Naive thymus-derived CD4-positive, alpha-beta T cell (primary cell): ENCODE results near the gene ALPL. TPM values are rescaled to one million over a fixed set of nuclear protein-coding genes. Genes with fewer than 3 reads are reported as not detected.

Experiments
- ATAC-seq: fragments of 150-1000 bp; cut with Tn5 transposase; 2 replicates; pipeline ENCODE4 v1.10.0; 2021; ENCODE audit warnings: mild to moderate bottlenecking, moderate library complexity
- CTCF ChIA-PET: fragments of 350-600 bp; sonication (Branson Sonifier 250); formaldehyde crosslinking; loops from one replicate; lab custom pipeline; 2021; ENCODE audit warnings: antibody characterized with exemption; lab: Charles Lee
- POLR2A ChIA-PET: fragments of 350-600 bp; sonication (Branson Sonifier 250); formaldehyde crosslinking; loops from one replicate; lab custom pipeline; 2021; ENCODE audit warnings: antibody characterized with exemption, inconsistent platforms; lab: Charles Lee
- DNase-seq, 9 donors: peaks; one replicate each; pipeline versions ENCODE4 v3.0.0 to v3.0.0-alpha.2; 2020 to 2022; ENCODE audit warnings: mixed read lengths in 1 of 9
- H3K27ac ChIP-seq: one replicate; pipeline ENCODE4 v1.7.0; 2013; ENCODE audit warnings: mild to moderate bottlenecking, low read depth, low read length, moderate library complexity
- H3K27me3 ChIP-seq, 2 donors: one replicate each; pipeline ENCODE4 v1.7.0; 2013; ENCODE audit warnings: low read length in 2 of 2, mild to moderate bottlenecking in 2 of 2, moderate library complexity in 2 of 2; ENCODE audit not compliant: control insufficient read depth in 2 of 2, insufficient read depth in 2 of 2
- H3K36me3 ChIP-seq, 3 experiments: 1 replicate in 2 of 3; 2 replicates in 1 of 3; pipeline ENCODE4 v1.7.0; 2013; ENCODE audit warnings: low read length in 3 of 3, mild to moderate bottlenecking in 3 of 3, moderate library complexity in 1 of 3; ENCODE audit not compliant: insufficient read depth in 3 of 3, control insufficient read depth in 2 of 3
- H3K4me1 ChIP-seq, 2 donors: one replicate each; pipeline ENCODE4 v1.7.0; 2013; ENCODE audit warnings: low read length in 2 of 2, mild to moderate bottlenecking in 2 of 2, moderate library complexity in 1 of 2; ENCODE audit not compliant: control insufficient read depth in 2 of 2, insufficient read depth in 2 of 2
- H3K4me3 ChIP-seq: 2 replicates; pipeline ENCODE4 v1.7.0; 2013; ENCODE audit warnings: mild to moderate bottlenecking, low read length
- H3K9me3 ChIP-seq, 3 experiments: 1 replicate in 2 of 3; 2 replicates in 1 of 3; pipeline ENCODE4 v1.7.0; 2013; ENCODE audit warnings: low read length in 3 of 3; ENCODE audit not compliant: control insufficient read depth in 2 of 3
- H3K27ac Mint-ChIP-seq, 9 donors: one replicate each; pipeline ENCODE4 v1.8.0; 2020 to 2022; ENCODE audit warnings: mixed read lengths in 9 of 9, mild to moderate bottlenecking in 8 of 9, moderate library complexity in 5 of 9, inconsistent platforms in 2 of 9
- H3K27me3 Mint-ChIP-seq, 5 donors: one replicate each; pipeline ENCODE4 v1.8.0; 2021 to 2022; ENCODE audit warnings: mixed read lengths in 5 of 5, mild to moderate bottlenecking in 1 of 5
- H3K36me3 Mint-ChIP-seq, 5 donors: one replicate each; pipeline ENCODE4 v1.8.0; 2020 to 2022; ENCODE audit warnings: mixed read lengths in 5 of 5, mild to moderate bottlenecking in 3 of 5, inconsistent platforms in 1 of 5
- H3K4me1 Mint-ChIP-seq, 7 donors: one replicate each; pipeline ENCODE4 v1.8.0; 2020 to 2022; ENCODE audit warnings: mixed read lengths in 7 of 7, mild to moderate bottlenecking in 3 of 7, inconsistent platforms in 1 of 7
- H3K4me3 Mint-ChIP-seq, 10 donors: one replicate each; pipeline ENCODE4 v1.8.0; 2020 to 2022; ENCODE audit warnings: mild to moderate bottlenecking in 10 of 10, mixed read lengths in 10 of 10, moderate library complexity in 6 of 10, inconsistent platforms in 2 of 10
- H3K9me3 Mint-ChIP-seq, 11 donors: one replicate each; pipeline ENCODE4 v1.8.0; 2020 to 2022; ENCODE audit warnings: mixed read lengths in 11 of 11, mild to moderate bottlenecking in 4 of 11, inconsistent platforms in 1 of 11, moderate library complexity in 1 of 11
- intact Hi-C, 2 donors: fragments of 100-400 bp; cut with micrococcal nuclease; formaldehyde crosslinking; loops; one replicate each; pipeline ENCODE4 v1.15.1; 2023
- polyA plus RNA-seq, 2 donors: library from polyadenylated mRNA; unstranded; fragments of 300-500 nt; fragmentation: Illumina TruSeq; gene quantifications; one replicate each; pipeline ENCODE4 v1.2.3, GENCODE V29; 2021
- total RNA-seq, 6 experiments: library from RNA in 5 of 6; stranded (reverse) in 5 of 6; gene quantifications; 1 replicate in 5 of 6; 2 replicates in 1 of 6; pipeline ENCODE4 v1.2.3 and lab custom pipeline; 2021 to 2026

ALPL gene
- total and polyA plus RNA-seq, 7 experiments from 2014 or later = not detected

GRCh38 chr1:21532992-21533534, 23.8 kb downstream of the ALPL start:
- no peak overlapping the region for H3K27ac Mint-ChIP-seq
- ChIA-PET CTCF (no interaction called here), POLR2A (no interaction called here)
- H3K4me3 ChIP-seq = no peak overlapping the region
- no peaks in the 10 kb centered on the region for H3K36me3 ChIP-seq
- H3K9me3 ChIP-seq = no peaks in the 10 kb centered on the region
- ATAC-seq (no peak), DNase-seq (no peak)
- intact Hi-C loops = no loop called here
- no peaks in the 10 kb centered on the region for H3K4me1 ChIP-seq
- H3K27me3 Mint-ChIP-seq = peaks cover 4 to 32% (median 9%) of the 10 kb centered on the region in 5 donors
- no peaks in the 10 kb centered on the region for H3K9me3 Mint-ChIP-seq
- no peak overlapping the region for H3K27ac ChIP-seq
- peaks cover 0 to 2% (median 0%) of the 10 kb centered on the region in 7 donors for H3K4me1 Mint-ChIP-seq
- H3K36me3 Mint-ChIP-seq = no peaks in the 10 kb centered on the region
- no peaks in the 10 kb centered on the region for H3K27me3 ChIP-seq
- no peak overlapping the region for H3K4me3 Mint-ChIP-seq

- Histone ChIP-seq H3K27ac (no peak overlapping the region), H3K4me3 (no peak overlapping the region), H3K27me3 (no peaks in the 10 kb centered on the region), H3K9me3 (no peaks in the 10 kb centered on the region), H3K36me3 (no peaks in the 10 kb centered on the region), H3K4me1 (no peaks in the 10 kb centered on the region)
- intact Hi-C loops = no loop called here
- CTCF ChIA-PET = no interaction called here
- peak overlapping the region in 1 of 9 donors; percentile 12 for H3K27ac Mint-ChIP-seq
- DNase-seq (no peak), ATAC-seq (no peak)
- H3K36me3 Mint-ChIP-seq = no peaks in the 10 kb centered on the region
- no peak overlapping the region for H3K4me3 Mint-ChIP-seq
- no peaks in the 10 kb centered on the region for H3K9me3 Mint-ChIP-seq
- peaks cover 8 to 42% (median 18%) of the 10 kb centered on the region in 5 donors for H3K27me3 Mint-ChIP-seq
- POLR2A ChIA-PET = no interaction called here
- peaks cover 0 to 2% (median 0%) of the 10 kb centered on the region in 7 donors for H3K4me1 Mint-ChIP-seq
These were observed 24.9 kb downstream of the ALPL start for GRCh38 chr1:21534146-21534545.

GRCh38 chr1:21534674-21535378, 25.6 kb downstream of the ALPL start:
- no peak overlapping the region for H3K27ac ChIP-seq
- Mint-ChIP-seq H3K27ac (no peak overlapping the region), H3K4me3 (no peak overlapping the region), H3K9me3 (no peaks in the 10 kb centered on the region), H3K36me3 (no peaks in the 10 kb centered on the region), H3K27me3 (peaks cover 8 to 48% (median 19%) of the 10 kb centered on the region in 5 donors), H3K4me1 (peaks cover 0 to 2% (median 0%) of the 10 kb centered on the region in 7 donors)
- H3K9me3 ChIP-seq = no peaks in the 10 kb centered on the region
- H3K4me3 ChIP-seq = no peak overlapping the region
- DNase-seq = peak in 3 of 9 donors; percentile 0 to 28 (median 11)
- no peaks in the 10 kb centered on the region for H3K4me1 ChIP-seq
- ChIA-PET CTCF (interaction anchor here (1.1 kb wide), 1 partner anchor 280 kb away, joined by 3 read pairs; no protein-coding TSS in a partner anchor), POLR2A (no interaction called here)
- no peaks in the 10 kb centered on the region for H3K27me3 ChIP-seq
- H3K36me3 ChIP-seq = no peaks in the 10 kb centered on the region
- peak; percentile 50 for ATAC-seq
- intact Hi-C loops = no loop called here

GRCh38 chr1:21536218-21536617, 27.0 kb downstream of the ALPL start:
- DNase-seq (no peak), ATAC-seq (no peak)
- H3K27ac ChIP-seq = no peak overlapping the region
- intact Hi-C loops = no loop called here
- H3K36me3 ChIP-seq = no peaks in the 10 kb centered on the region
- no peak overlapping the region for H3K4me3 Mint-ChIP-seq
- H3K36me3 Mint-ChIP-seq = no peaks in the 10 kb centered on the region
- peaks cover 0 to 2% (median 0%) of the 10 kb centered on the region in 7 donors for H3K4me1 Mint-ChIP-seq
- no peak overlapping the region for H3K27ac Mint-ChIP-seq
- H3K9me3 Mint-ChIP-seq = no peaks in the 10 kb centered on the region
- H3K9me3 ChIP-seq = no peaks in the 10 kb centered on the region
- H3K4me1 ChIP-seq = no peaks in the 10 kb centered on the region
- no peaks in the 10 kb centered on the region for H3K27me3 ChIP-seq
- ChIA-PET POLR2A (no interaction called here), CTCF (no interaction called here)
- H3K27me3 Mint-ChIP-seq = peaks cover 17 to 49% (median 26%) of the 10 kb centered on the region in 5 donors
- no peak overlapping the region for H3K4me3 ChIP-seq

GRCh38 chr1:21537511-21537931, 28.3 kb downstream of the ALPL start:
- ATAC-seq = no peak
- peaks cover 13 to 38% (median 27%) of the 10 kb centered on the region in 5 donors for H3K27me3 Mint-ChIP-seq
- CTCF ChIA-PET = no interaction called here

GRCh38 chr1:21537932-21538630, 28.9 kb downstream of the ALPL start:
- H3K27me3 Mint-ChIP-seq = peaks cover 9 to 34% (median 29%) of the 10 kb centered on the region in 5 donors
- DNase-seq (no peak), ATAC-seq (no peak)
- no peaks in the 10 kb centered on the region for H3K4me1 ChIP-seq
- H3K4me3 ChIP-seq = no peak overlapping the region
- no peaks in the 10 kb centered on the region for H3K36me3 ChIP-seq
- peaks cover 0 to 2% (median 0%) of the 10 kb centered on the region in 7 donors for H3K4me1 Mint-ChIP-seq
- H3K9me3 Mint-ChIP-seq = no peaks in the 10 kb centered on the region
- no peaks in the 10 kb centered on the region for H3K9me3 ChIP-seq
- no peak overlapping the region for H3K4me3 Mint-ChIP-seq
- no peak overlapping the region for H3K27ac ChIP-seq
- intact Hi-C loops = no loop called here
- H3K27ac Mint-ChIP-seq = no peak overlapping the region
- ChIA-PET CTCF (no interaction called here), POLR2A (no interaction called here)
- H3K27me3 ChIP-seq = no peaks in the 10 kb centered on the region
- H3K36me3 Mint-ChIP-seq = no peaks in the 10 kb centered on the region

More at GRCh38 chr1:21537511-21537931, 28.3 kb downstream of the ALPL start:
- no peaks in the 10 kb centered on the region for H3K9me3 ChIP-seq
- no peaks in the 10 kb centered on the region for H3K36me3 Mint-ChIP-seq
- H3K27ac Mint-ChIP-seq = no peak overlapping the region
- no peak for DNase-seq
- H3K4me1 ChIP-seq = no peaks in the 10 kb centered on the region
- POLR2A ChIA-PET = no interaction called here
- H3K9me3 Mint-ChIP-seq = no peaks in the 10 kb centered on the region
- no peaks in the 10 kb centered on the region for H3K36me3 ChIP-seq
- no peaks in the 10 kb centered on the region for H3K27me3 ChIP-seq
- peaks cover 0 to 2% (median 0%) of the 10 kb centered on the region in 7 donors for H3K4me1 Mint-ChIP-seq
- H3K4me3 Mint-ChIP-seq = no peak overlapping the region
- no peak overlapping the region for H3K4me3 ChIP-seq
- intact Hi-C loops = no loop called here
- H3K27ac ChIP-seq = no peak overlapping the region
